NK-92 (cell line): ENCODE measurements around the gene ANAPC2.

Experiments used
- DNase-seq: peaks from one replicate; lab custom pipeline; 2025; ENCODE audit not compliant: unreplicated experiment; lab: John Stamatoyannopoulos, UW

ANAPC2 gene

GRCh38 chr9:137178201-137178938 is 10.0 kb downstream of the ANAPC2 start:
- DNase-seq: no peak

DNA sequence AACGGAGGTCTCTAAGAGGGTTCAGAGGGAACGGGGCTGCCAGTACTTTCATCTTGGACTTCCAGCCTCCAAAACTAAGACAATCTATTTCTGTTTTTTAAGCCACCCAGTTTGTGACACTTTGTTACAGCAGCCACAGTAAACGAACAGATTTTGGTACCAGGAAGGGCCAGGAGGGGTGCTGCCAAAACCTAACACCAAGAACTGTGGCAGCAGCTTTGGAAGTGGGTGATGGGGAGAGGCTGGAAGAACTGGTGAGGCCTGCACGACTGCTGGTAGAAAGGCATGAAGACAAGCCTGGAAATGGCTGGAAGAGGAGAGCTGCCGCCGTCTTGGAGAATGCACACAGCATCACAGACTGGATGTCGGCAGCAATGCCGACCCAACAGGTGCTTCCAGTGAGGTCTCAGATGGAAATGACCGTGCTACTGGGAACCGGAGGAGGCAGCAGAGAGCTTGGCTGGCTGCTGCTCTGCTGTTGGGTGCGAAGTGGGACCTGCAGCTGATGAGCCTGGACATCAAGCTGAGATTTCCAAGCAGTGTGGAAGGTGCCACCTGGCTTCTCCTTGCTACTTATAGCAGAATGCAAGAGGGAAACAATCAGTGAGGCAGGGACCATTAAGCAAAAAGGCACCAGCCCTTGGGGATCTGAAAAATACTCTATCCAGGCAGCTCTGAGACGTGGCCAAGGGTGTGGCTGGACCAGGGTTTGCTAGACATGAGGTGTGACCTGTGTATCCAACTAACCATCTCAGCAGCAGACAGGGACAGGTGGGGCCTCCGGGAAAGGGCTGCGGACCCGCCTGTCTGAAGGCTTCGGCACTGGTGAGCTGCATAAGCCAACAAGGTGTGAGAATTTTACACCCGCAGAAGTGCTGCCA is 11.8 kb downstream of the ANAPC2 start:
- no peak for DNase-seq

GRCh38 chr9:137175345-137175961 is 12.9 kb downstream of the ANAPC2 start:
- DNase-seq: no peak

DNA sequence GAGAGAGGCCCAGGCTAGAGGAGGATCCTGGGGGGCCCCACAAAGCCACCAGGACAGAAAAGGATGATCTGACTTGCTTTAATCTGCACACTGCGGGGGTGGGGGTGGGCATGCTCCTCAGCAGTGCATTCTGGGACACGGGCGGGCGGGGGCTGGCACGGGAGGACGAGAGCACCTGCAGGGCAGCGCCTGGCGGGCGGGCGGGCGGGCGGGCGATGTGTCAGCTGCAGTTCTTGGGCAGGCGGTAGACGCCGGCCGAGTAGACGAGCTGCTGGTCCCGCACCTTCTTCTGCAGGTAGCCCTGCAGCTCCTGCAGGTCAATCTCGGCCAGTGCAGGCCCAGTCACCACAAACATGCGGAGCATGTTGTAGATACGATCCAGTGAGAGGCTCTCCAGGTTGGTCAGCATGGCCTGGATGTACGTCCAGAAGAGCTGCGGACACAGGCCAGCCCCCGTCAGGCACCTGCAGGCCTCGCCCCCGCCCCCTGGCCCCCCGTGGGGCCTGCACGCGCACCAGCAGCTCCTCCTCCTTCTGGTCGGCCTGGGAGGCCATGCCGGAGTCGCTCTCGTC is 13.6 kb downstream of the ANAPC2 start:
- DNase-seq: no peak

DNA sequence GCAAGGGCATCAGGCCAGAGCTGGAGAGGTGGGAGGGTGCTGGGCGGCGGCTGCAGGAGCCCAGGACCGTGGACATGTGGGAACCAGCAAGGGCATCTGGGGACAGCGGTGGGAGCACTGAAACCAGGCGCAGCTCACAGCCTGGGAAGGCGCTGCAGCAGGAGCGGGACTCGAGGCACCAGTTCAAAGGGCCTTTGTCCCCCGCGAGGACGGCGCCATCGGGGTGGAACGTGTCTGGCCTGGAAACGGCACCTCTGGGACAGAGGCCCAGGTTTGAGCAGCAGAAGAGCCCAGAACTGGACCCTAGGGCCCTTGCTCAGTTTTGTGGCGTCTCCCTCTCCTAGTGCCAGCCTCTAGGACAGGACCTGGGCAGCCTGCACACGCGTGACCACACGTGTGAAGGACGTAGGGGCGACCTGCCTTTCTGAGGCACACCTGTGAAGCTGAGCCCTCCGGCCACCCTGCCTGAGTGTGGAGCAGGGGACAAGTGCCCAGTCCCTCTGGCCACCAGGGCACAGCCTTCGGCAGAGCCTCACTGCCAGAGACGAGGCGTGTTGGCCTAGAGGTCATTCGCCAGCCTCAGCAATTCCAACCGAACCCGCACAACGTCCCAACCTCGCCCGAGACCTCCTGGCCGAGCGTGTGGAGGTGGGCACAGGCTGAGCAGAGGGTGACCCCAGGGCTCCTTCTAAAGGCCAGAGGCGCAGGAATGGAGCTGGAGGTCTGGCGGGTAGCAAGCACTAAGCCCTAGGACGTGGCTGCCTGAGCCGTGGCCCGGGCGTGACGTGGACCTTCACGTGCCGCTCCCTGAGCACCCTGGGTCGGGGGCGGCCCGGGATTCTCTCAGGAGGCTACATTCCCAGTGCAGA is 14.3 kb downstream of the ANAPC2 start:
- no peak for DNase-seq

DNA sequence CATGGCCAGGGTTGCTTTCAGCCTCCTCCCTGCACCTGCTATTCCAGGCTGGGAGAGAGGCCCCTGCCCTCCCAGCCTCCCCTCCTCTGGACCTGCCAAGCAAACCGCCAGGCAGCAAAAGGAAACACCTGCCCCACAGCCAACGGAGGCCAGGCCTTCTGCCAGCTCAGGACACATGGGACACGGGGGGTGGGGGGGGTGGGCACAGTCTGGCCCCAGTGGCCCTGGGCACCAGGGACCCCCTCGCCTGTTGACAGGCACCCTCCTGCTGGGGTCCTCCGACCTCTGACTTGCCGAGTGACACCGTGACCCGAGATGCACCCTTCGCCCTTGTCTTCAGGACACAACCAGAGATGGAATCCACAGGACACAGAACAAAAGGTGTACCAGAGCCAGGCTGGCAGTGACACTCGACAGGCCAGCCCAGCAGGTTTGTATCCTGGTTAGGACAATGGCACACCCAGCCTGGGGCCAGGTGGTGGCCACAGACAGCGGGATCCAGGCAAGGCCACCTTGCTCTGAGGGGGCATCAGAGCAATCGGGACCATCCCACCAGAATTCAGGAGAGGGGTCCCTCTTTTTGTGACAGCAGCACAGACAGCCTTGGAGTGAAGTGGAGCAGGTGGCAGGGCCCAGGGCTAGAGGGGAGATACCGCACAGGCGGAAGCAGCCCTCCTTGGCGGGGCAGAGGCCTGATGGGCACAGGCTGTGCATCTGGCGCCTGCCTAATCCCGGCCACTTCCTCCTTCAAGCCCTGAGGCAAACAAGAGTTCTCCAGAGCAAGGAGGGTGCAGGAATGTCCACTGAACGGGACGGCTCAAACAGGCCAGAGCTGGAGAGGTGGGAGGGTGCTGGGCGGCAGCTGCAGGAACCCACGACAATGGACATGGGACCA is 15.2 kb downstream of the ANAPC2 start:
- no peak for DNase-seq

GRCh38 chr9:137171149-137171900 is 17.0 kb downstream of the ANAPC2 start:
- no peak for DNase-seq

GRCh38 chr9:137170486-137171148 is 17.7 kb downstream of the ANAPC2 start:
- DNase-seq: no peak

- DNase-seq: no peak
These were observed 18.4 kb downstream of the ANAPC2 start, which contains the start of gene LRRC26 for GRCh38 chr9:137169896-137170358. TSS of gene LRRC26 (minus strand) at chr9:137170051. CDS start at chr9:137169943, 108 bp downstream.

- no peak for DNase-seq
These were observed 19.2 kb downstream of the ANAPC2 start for GRCh38 chr9:137168904-137169856.

GRCh38 chr9:137168573-137168903 is 19.8 kb downstream of the ANAPC2 start:
- no peak for DNase-seq

- DNase-seq: no peak
These were observed 20.4 kb downstream of the ANAPC2 start for GRCh38 chr9:137167747-137168572.

DNA sequence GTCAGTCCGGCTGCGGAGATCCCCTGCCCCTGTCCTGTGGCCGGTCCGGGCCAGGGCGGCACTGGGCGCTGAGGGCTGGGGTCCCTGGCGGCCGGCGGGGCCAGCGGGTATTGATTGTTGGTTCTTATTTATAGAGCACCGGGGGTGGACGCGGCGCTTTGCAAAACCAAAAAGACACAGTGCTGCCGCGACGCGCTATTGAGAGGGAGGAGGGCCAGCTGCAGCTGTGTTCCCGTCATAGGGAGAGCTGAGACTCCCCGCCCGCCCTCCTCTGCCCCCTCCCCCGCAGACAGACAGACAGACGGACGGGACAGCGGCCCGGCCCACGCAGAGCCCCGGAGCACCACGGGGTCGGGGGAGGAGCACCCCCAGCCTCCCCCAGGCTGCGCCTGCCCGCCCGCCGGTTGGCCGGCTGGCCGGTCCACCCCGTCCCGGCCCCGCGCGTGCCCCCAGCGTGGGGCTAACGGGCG is 21.0 kb downstream of the ANAPC2 start:
- DNase-seq: no peak

GRCh38 chr9:137166380-137167229 is 21.8 kb downstream of the ANAPC2 start:
- DNase-seq: no peak

GRCh38 chr9:137165250-137165836 is 23.0 kb downstream of the ANAPC2 start:
- no peak for DNase-seq
